PFSK-1 (cell line): ENCODE measurements around the gene MAIP1.

ENCODE experiments used
- POLR2AphosphoS5 ChIP-seq: IDR thresholded peaks from 2 replicates; pipeline ENCODE4 v1.6.1; 2012; ENCODE audit warnings: low read depth, mild to moderate bottlenecking, control low read depth, low read length, moderate library complexity
- SIN3A ChIP-seq: IDR thresholded peaks from 2 replicates; pipeline ENCODE4 v1.6.1; 2012; ENCODE audit warnings: mild to moderate bottlenecking, low read length, moderate library complexity, borderline replicate concordance; ENCODE audit not compliant: insufficient read depth
- TAF1 ChIP-seq: IDR thresholded peaks from 2 replicates; pipeline ENCODE4 v1.6.1; 2012; ENCODE audit warnings: low read length, control low read depth, borderline replicate concordance; ENCODE audit not compliant: insufficient read depth
- TF ChIP-seq, protein P1 (sequence below), 2 experiments: IDR thresholded peaks; 2 replicates each; pipeline versions ENCODE4 v1.6.1 to v1.8.0; 2011 to 2012; ENCODE audit warnings: low read depth in 2 of 2, low read length in 2 of 2, control low read depth in 1 of 2, inconsistent platforms in 1 of 2, mild to moderate bottlenecking in 1 of 2, moderate library complexity in 1 of 2; ENCODE audit not compliant: insufficient read depth in 1 of 2

GRCh38 chr2:199984755-199985154 is 29.4 kb downstream of the MAIP1 start:
- no peak for TF ChIP-seq POLR2AphosphoS5
- TF ChIP-seq, protein P1, sequence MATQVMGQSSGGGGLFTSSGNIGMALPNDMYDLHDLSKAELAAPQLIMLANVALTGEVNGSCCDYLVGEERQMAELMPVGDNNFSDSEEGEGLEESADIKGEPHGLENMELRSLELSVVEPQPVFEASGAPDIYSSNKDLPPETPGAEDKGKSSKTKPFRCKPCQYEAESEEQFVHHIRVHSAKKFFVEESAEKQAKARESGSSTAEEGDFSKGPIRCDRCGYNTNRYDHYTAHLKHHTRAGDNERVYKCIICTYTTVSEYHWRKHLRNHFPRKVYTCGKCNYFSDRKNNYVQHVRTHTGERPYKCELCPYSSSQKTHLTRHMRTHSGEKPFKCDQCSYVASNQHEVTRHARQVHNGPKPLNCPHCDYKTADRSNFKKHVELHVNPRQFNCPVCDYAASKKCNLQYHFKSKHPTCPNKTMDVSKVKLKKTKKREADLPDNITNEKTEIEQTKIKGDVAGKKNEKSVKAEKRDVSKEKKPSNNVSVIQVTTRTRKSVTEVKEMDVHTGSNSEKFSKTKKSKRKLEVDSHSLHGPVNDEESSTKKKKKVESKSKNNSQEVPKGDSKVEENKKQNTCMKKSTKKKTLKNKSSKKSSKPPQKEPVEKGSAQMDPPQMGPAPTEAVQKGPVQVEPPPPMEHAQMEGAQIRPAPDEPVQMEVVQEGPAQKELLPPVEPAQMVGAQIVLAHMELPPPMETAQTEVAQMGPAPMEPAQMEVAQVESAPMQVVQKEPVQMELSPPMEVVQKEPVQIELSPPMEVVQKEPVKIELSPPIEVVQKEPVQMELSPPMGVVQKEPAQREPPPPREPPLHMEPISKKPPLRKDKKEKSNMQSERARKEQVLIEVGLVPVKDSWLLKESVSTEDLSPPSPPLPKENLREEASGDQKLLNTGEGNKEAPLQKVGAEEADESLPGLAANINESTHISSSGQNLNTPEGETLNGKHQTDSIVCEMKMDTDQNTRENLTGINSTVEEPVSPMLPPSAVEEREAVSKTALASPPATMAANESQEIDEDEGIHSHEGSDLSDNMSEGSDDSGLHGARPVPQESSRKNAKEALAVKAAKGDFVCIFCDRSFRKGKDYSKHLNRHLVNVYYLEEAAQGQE (IDR thresholded peaks at IDR 0.05; ENCODE audit: insufficient read depth in 1 of 2, low read depth in 2 of 2, low read length in 2 of 2) = no peak
- no peak for TF ChIP-seq TAF1
- no peak for TF ChIP-seq SIN3A
